DMS114 treated with DMSO at 0.1 percent for 48 hours (cell line): ENCODE measurements around the gene TBL1XR1.
"Not testable (repeated sequence)": the region's sequence is repeated elsewhere in the genome, so short reads cannot be mapped to it uniquely, and the experiment has no call there.

Experiments used
- DNase-seq: peaks from one replicate; lab custom pipeline; 2025; ENCODE audit not compliant: unreplicated experiment; lab: John Stamatoyannopoulos, UW

The TBL1XR1 gene

DNA sequence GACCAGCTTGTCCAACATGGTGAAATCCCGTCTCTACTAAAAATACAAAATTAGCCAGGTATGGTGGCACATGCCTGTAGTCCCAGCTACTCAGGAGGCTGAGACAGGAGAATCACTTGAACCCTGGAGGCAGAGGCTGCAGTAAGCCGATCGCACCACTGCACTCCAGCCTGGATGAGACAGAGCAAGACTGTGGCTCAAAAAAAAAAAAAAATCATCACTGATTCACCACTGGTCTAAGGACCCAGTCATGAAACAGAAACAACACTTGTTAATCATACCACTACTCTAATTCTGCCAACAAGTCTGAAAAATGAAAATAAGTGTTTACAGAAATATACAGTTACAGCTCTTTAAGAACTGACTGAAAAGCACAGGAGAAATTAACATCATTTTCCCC lies 12.7 kb downstream of the TBL1XR1 start:
- DNase-seq: not testable (repeated sequence)

DNA sequence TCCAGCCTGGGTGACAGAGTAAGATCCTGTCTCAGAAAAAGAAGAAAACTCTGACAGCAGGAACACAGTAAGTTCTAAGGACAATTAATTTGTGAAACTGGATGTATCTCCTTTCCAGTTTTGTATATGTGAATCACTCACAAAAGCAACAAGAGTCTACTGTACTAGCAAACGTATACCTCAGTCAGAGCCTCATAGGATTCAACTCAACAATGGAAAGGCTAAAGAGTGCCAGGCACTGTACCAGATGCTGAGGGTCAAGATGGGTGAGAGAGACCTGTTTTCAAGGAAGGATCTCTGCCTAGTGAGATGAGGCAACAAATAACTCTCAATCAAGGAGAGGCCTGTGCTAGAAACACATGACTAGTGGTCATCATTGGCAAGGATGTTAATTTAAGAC lies 14.9 kb downstream of the TBL1XR1 start:
- no peak for DNase-seq

- no peak for DNase-seq
Observed at GRCh38 chr3:177181418-177181817, 15.9 kb downstream of the TBL1XR1 start.

- no peak for DNase-seq
Observed at GRCh38 chr3:177180506-177180905, 16.8 kb downstream of the TBL1XR1 start.

GRCh38 chr3:177179281-177180067 lies 17.8 kb downstream of the TBL1XR1 start:
- DNase-seq: no peak

DNA sequence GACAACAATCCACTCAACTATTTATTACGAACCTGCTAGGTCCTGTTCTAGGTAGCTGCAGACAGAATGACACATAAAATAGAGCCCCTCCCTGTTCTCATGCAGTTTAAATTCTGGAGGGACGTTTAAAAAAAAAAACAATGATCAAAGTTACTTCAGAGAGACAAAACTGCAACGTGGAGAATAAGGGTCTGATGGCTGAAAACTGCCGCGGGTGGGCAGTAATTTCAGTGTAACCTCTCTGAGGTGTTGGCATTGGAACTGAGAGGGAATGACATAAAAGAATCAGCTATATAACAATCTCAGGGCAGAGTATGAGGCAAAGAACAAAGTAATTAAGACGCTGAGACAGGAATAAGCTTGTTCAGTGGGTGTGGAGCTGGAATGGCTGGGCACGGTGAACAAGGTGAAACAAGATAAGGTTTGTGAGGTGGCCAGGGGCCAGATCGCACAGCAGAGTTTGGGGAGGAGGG lies 19.5 kb downstream of the TBL1XR1 start:
- DNase-seq: no peak

DNA sequence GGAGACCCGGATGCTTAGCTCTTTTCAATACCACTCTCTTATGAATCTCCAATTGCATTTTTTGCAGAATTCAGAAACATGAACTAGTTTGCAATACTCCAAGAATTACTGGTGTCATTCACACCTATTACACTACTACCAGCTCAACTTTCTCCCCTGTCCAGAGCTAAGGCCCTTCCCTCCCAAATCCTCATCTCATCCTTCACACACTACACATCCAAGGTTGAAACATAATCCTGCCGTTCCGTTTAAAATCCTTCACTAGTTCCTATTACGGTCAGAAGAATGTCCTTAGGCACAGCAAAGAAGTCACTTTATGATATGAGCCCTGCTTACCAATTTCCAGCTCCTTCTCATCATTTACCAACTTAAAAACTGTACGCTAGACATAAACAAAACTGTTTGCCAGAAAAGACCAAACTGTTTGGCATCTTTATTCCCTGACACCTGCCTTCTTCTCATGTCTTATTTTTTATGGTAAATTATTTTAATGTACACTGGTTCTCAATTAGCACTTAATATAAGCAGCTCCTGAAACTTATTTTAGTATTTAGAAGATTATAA lies 22.6 kb downstream of the TBL1XR1 start:
- no peak for DNase-seq

- DNase-seq: no peak
Observed at GRCh38 chr3:177169936-177170722, 27.2 kb downstream of the TBL1XR1 start.

GRCh38 chr3:177168431-177168830 lies 28.9 kb downstream of the TBL1XR1 start:
- no peak for DNase-seq

DNA sequence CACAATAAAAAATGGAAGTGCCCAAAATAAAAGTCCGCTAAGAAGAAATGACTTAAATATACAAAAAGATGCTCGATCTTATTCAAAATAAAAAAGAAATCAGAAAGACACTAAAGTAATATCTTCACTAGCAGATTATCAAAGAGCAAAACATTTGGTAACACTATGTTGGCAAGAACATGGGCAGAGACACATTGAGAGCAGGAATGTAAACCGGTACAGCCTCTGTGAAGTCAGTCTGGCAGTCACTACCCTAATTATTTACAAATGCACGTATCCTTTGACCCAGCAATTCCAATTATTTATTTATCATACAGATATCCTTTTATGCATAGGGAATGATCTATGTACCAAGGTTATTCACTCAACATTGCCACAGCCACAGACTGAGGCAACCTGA lies 34.5 kb downstream of the TBL1XR1 start:
- no peak for DNase-seq

DNA sequence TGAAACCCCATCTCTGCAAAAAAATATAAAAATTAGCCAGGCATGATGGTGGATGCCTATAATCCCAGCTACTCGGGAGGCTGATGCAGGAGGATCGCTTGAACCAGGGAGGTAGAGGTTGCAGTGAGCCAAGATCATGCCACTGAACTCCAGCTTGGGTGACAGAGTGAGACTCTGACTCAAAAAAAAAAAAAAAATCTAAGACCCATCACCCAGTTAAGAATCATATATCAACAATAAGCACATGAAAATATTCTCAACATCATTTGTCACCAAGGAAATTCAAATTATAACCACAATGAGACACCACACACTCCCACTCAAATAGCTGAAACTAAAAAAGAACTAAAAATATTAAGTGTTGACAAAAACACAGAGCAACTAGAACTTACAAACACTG lies 35.7 kb downstream of the TBL1XR1 start:
- DNase-seq: not testable (repeated sequence)

DNA sequence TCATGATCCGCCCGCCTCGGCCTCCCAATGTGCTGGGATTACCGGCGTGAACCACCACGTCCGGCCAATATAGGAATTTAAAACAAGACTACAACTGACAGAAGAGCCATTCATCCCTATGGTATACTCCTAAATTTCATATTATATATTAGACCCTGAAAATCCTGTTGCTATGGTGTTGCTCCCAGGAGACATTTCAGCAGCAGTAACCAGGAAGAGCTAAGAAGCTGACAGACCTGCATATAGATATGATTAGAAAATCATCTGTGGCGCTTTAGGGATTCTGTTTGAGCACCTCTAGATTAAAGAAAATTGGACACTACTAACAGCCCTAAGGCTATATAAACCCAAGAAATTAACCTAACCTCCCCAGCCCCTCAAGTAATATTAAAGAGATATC lies 38.8 kb downstream of the TBL1XR1 start:
- no peak for DNase-seq

DNA sequence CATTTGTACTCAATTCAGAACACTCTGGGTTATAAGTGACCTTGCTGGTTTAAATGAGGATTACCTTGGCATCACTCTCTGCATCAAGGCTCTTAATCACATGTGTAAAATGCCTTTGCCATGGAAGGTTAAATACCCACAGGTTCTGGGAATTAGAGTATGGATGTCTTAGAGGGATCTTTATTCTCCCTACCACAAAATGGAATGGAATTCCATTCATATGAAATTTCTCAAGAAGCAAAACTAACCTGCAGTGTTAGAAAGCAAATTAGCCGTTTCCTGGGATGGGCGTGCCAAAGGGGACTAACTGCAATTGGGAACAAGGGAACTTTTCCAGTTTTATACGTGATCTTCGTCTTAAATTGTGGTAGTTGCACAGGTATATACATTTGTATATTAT lies 39.8 kb downstream of the TBL1XR1 start:
- DNase-seq: no peak

DNA sequence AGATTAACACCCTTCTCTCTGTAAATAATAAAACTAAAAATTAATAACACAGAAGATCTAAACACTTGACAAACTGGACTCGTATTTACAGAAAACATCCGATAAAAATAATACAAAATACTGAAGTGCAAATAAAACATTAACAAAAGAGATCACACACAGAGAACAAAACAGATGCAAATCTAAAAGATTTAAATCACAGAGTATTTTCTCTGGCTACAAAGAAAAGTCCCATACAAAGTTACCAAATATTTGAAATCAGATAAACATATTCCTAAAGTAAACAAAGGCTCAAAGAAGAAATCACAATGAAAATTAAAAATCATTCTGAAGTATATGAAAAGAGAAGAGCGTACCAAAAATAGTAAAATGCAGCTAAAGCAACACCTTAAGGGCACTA lies 42.5 kb downstream of the TBL1XR1 start:
- DNase-seq: no peak

GRCh38 chr3:177150970-177151627 lies 46.2 kb downstream of the TBL1XR1 start:
- DNase-seq: no peak

DNA sequence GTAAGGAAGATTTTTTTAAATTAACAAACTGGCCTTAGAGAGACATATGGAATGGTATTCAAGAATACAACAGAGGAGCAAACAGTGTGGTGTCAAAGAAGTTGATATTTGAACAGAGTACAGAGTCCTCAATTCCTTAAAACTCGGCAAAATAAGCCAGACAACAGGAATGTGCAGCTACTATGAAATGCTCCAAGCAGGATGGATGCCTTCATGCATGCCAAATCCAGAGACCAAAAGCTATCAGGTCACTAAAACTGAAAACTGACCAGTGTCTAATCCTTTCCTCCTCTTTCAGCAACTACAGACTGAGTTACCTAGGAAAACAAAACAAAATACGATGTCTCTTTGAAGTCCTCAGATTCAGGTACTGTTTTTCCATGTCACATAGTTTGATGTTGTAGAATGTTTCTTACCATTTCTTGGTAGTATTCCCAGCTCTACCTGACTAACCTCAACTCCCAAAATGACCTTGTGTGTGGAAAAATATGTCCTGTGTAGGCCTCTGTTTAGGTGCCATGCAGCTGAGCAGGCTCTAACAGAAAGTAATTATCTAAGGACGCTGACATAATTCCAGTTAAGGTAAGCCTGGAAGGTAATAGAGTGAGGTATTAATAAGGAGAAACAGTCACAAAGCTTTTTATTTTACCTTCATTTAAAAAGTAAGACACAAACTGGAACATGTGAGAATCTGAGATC lies 46.9 kb downstream of the TBL1XR1 start:
- no peak for DNase-seq

DNA sequence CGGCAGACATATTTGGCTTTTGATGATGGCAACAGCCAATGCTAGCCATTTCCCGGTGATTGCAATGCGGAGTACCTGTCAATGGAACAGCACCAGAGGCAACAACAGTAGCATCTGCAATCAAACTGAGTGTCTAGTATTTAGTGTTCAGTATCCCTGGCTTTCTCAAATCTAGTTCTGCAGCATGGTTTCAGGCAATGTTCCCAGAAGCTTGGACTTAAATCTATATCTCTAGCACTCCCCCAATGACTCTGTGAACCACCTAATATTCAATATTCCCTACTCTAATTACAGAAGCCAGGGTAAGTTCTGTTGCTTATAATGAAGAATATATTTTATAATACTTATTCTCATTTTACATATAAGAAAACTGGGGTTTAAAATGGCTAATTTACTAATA lies 48.2 kb downstream of the TBL1XR1 start:
- DNase-seq: no peak

DNA sequence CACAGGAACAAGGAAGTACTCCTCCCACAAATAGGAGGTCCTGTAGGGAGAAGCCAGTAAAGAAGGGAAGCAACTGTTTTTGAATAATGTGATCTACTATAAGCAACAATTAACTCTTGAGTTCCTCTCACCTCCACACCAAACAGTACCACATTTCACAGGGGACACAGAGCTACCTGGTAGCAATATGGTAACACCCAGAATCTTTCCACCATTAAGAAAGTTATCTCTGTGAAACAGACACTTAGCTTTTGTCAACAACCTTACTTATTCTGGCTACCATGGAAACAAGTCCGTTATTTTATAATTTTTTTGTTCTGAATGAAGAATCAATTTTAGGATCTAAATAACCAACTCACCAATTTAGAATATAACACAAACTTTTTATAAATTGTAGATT lies 49.5 kb downstream of the TBL1XR1 start:
- no peak for DNase-seq

GRCh38 chr3:177146646-177147045 lies 50.6 kb downstream of the TBL1XR1 start:
- DNase-seq: no peak

- DNase-seq: no peak
Observed at GRCh38 chr3:177145954-177146353, 51.3 kb downstream of the TBL1XR1 start.

- DNase-seq: no peak
Observed at GRCh38 chr3:177145381-177145780, 51.9 kb downstream of the TBL1XR1 start.
